ENCODE measurements around the gene ATP6V0C.
A peak's percentile ranks its signal among the peaks of the same experiment; 100 is the strongest.

ATP6V0C gene

DNA sequence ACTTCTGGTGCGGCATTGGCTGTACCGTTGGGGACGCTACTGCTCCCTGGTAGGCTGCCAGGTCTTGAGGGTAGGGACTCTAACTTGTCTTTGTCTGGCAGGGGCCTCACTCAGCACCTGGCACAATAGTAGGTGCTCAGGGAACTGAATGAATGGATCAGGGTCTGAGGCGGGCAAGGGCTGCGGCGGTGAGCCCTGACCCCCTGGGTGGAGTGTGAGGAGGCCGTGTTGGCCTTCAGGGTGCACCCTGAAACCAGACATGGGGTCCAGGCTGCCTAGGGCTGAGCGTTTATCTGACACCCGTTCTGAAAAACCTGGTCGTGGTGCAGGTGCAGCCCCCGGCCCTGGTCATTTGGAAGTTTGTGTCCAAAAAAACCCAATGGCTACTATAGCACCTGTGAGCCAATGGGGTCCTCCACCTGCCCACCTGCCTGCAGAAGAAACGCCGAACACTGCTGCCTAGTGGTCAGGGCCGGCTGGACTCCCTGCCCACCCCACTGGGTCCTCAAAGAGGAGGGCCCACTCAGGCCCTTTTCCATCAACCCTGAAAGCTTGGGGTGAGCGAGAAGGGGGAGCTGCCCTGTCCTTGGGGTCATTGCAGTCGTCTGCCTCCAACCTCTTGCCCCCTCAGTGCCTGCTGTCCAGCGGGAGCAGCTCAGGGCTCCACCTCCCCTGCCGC is 4.9 kb upstream of the ATP6V0C start:
- DNase-seq (ENCODE audit: low spot score) = no peak

DNA sequence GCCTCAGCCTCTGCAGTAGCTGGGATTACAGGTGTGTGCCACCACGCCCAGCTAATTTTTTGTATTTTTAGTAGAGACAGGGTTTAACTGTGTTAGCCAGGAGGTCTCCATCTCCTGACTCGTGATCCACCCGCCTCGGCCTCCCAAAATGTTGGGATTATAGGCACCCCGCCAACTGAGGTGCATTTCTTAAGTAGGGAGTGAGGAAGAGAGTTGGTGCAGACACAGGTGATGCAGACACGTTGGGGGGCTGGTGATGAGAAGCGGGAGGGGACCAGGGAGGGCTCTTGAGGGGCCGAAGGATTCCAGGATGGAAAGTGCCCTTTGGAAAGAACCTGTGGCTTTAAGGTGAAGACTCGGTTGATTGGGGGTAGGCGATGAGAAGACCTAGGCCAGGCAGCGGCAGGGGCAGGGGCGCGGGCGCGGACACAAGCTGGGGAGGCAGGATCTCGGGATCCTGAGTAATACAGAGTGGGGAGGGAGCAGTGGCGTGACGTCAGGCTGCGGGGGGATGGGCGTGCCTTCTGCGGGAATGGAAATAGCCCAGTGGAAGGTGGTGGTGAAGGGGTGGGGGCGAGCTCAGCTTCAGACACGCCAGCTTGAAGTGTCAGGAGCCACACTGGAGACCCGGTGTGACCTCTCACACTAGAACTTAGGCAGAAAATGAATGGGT is 2.5 kb upstream of the ATP6V0C start:
- no peak for DNase-seq (ENCODE audit: low spot score)

- no peak for DNase-seq (ENCODE audit: low spot score)
These were observed 1.6 kb upstream of the ATP6V0C start for GRCh38 chr16:2511996-2512734.

DNA sequence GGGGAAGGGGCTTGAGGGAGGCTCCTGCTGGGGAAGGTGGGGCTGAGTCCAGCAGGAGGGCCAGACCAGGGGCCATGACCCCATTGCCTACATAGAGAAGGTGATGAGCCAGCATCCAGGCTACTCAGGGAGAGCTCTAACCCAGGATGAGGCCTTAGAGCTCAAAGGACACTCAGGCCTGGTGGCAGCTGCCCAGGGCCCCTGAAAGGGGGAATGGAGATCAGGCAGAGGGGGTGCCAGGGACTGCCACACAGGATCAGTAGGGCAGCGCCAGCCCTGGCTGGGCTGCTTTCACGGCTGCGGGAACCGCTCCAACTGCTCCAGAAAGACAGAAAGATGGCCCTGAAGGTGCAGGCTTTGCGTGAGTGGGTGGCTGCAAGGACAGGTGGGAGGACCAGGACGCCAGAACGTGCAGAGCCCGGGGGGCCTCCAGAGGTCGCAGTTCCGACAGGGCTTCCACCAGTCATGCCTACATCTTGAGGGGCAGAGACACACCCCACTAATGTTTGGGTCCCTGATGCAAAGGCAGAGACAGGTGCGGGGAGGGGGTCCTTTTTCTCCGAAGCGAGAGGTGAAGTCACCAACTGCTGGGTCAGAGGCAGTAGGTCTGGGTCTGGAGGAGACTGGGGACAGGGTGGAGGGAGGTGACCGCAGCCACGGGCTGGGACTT is 882 bp upstream of the ATP6V0C start:
- DNase-seq (ENCODE audit: low spot score) = peak; percentile 59

- DNase-seq (ENCODE audit: low spot score) = no peak
These were observed 804 bp downstream of the ATP6V0C start for GRCh38 chr16:2514333-2515179.

DNA sequence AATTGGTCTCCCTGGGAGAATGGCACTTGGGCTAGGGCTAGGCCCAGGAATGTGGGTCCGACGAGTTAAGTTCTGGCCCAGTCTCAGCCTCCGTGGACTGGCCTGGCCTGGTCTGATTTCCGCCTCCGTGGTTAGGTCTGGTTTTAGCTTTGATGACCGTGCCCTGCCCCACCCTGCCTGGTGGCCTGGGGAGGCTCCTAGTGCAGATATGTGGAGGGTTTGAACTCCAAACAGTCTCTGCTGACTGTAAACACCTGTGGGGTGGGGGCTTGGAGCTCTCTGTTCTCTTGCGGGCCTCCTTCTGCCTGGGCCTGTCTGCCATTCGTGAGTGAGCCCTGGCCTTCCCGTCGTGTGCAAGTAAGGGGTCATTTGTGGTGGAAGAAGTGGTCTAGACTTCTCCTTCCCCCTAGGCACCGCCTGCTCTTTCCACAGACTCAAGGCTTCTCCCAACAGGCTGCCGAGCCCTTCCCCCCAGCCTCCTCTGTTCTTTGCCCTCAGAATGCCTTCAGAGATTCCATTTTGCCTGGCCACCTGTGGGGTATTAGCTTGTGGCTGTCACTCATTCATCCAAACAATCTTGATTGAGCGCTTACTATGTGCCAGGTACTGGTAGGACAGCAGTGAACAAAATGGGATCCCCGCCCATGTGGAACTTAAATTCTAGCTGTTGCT is 1.6 kb downstream of the ATP6V0C start:
- no peak for DNase-seq (ENCODE audit: low spot score)

DNA sequence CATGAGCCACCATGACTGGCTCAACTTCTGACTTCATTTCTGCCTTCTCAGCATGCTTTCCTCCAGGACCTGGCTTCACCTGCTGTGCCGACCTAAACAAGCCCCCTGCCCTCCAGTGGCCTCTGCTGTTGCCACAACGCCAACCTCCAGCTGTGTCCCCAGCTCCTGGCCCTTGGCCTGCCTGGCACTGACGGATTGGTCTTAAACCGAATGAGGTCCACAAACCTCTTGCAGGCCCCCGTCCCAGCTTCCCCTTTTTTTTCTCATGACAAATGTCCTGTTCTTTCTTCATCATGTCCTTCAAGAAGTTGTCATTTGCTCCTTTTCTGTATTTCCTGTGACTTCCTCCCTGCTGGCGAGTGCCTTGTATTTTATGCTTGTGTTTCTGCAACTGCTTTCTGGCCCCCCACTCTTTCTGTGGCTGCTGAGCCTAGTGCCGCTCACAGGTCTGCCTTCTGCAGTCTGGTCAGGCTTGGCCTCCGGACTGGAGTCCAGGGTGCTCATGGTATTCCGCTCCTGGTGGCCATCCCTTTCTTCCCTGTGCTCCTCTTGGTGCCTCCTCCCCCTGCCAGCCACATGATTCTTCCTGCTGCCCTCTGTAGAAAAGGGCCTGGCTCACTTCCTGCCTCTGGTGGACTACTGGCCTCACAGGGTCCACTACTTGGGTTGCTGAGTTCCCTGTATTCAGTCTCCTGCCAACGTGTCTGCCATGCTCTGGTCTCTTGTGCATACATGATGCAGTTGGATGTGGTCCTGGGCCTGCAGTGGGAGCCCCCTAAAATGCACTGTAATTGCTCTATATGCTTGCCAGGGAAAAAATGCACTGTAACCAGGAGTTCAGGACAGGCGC is 2.9 kb downstream of the ATP6V0C start:
- no peak for DNase-seq (ENCODE audit: low spot score)

DNA sequence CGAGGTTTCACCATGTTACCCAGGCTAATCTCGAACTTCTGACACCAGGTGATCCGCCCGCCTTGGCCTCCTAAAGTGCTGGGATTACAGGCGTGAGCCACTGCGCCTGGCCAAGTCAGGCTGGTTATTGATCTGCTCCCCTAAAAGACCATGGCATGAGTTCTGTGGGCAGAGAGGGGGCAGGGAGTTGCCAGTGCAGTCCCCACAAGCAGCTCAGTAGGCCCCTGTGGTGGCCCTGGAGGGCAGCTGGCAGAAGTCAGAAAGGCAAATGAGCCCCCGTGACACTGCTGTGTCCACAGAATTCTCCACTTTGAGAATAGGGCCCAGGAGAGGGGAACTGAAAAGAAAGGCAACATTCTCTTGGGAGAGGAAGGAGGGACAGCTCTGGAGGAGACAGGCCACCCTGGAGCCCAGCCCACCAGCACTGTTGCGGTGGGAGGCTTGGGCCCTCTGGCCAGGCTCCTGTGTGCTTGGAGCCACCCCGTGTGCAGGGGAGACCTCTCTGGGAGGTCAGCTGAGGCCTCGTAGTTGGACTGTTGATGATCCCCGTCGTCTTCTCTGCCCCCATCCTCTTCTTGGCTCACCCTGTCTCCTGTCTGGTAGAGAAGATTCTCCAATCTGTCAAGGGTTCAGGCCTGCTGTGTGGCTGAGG is 4.3 kb downstream of the ATP6V0C start:
- DNase-seq (ENCODE audit: low spot score) = no peak

- DNase-seq (ENCODE audit: low spot score) = no peak
These were observed 5.3 kb downstream of the ATP6V0C start for GRCh38 chr16:2518823-2519710.

DNA sequence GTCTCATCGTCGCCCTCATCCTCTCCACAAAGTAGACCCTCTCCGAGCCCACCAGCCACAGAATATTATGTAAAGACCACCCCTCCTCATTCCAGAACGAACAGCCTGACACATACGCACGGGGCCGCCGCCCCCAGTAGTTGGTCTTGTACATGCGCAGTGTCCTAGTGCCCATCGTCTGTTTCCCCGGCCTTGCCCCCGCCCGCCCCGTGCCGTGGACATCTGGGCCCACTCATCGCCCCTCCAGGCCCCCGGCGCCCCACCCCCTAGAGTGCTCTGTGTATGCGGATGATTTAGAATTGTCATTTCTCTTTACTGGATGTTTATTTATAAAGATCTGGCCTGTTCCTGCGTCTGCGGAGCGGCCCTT is 5.9 kb downstream of the ATP6V0C start:
- DNase-seq (ENCODE audit: low spot score) = no peak

DNA sequence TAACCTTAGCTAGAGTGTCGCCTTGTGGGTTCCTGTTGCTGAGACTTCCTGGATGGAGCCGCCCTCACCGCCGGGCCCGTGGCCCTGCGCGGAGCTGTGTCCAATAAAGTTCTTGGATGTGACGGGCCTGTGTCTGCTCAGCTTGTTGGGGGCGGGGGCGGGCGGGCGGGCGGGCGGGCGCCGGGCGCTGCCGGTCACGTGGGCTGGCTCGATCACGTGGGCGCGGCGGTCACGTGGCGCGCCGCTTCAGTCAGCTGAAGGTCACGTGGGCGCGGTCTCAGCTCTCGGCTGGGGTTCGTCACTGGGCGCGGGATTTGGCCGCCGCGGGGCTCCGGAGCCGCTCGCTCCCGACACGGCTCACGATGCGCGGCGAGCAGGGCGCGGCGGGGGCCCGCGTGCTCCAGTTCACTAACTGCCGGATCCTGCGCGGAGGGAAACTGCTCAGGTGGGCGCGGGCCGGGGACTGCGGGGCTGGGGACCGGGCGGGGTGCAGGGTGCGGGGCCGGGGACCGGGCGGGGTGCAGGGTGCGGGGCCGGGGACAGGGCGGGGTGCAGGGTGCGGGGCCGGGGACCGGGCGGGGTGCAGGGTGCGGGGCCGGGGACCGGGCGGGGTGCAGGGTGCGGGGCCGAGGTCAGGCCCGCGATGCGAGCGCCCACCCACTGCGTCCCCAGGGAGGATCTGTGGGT is 6.5 kb downstream of the ATP6V0C start, which contains the start of gene AMDHD2:
Gene AMDHD2 (plus strand): TSS at position 275 of the 687 bp plus-strand sequence. CDS start 88 bp downstream, at position 363.
- DNase-seq (ENCODE audit: low spot score) = peak; percentile 87

- no peak for DNase-seq (ENCODE audit: low spot score)
These were observed 7.2 kb downstream of the ATP6V0C start for GRCh38 chr16:2520784-2521531.

DNA sequence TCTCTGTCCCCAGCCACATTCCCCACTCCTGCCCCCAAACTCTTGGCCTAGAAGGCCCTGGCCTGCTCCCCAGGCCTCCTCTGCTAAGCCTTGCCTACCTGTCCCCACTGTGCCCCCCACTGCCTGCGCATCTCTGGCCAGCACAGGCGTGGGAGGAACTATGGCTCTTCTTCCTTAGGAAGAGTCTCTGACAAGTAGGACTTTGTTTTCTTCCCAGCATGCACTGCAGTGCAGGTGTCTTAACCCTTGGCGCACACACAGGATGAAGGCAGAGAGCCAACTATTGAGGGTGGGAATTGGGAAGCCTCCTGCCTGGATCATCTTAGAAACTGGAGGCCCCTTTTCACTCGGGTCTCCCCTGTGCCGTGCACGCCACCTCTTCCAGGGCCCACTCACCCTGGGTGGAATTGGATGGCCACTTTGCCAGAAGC is 10.1 kb downstream of the ATP6V0C start:
- DNase-seq (ENCODE audit: low spot score) = no peak

- DNase-seq (ENCODE audit: low spot score) = no peak
These were observed 10.7 kb downstream of the ATP6V0C start for GRCh38 chr16:2524339-2524938.

GRCh38 chr16:2526135-2526534 is 12.4 kb downstream of the ATP6V0C start:
- no peak for DNase-seq (ENCODE audit: low spot score)

- DNase-seq (ENCODE audit: low spot score) = no peak
These were observed 13.5 kb downstream of the ATP6V0C start for GRCh38 chr16:2527071-2527783.
